IMR-90 (cell line): ENCODE data around the gene CDKAL1. TPM values are rescaled to one million over a fixed set of nuclear protein-coding genes. Genes with fewer than 3 reads are reported as not detected.

ENCODE experiments used
- ATAC-seq: fragments of 200-7000 bp; cut with Tn5 transposase; 2 replicates; pipeline ENCODE4 v1.9.1; 2020; ENCODE audit warnings: low read depth, mild to moderate bottlenecking, moderate library complexity
- BruUV-seq: library from RNA; stranded (reverse); fragments of 400-500 nt; replicated peaks from 2 replicates; lab custom pipeline; 2021; lab: Mats Ljungman, UMichigan
- CTCF ChIA-PET: fragments of 300-600 bp; formaldehyde crosslinking; extraction: SDS; loops from one replicate; lab custom pipeline; 2021; ENCODE audit warnings: antibody characterized with exemption; lab: Yijun Ruan, JAX
- POLR2A ChIA-PET: fragments of 300-600 bp; sonication (Branson Sonifier 250); formaldehyde crosslinking; loops from one replicate; lab custom pipeline; 2022; ENCODE audit warnings: antibody characterized with exemption; ENCODE audit not compliant: unreplicated experiment; lab: Charles Lee
- DNase-seq: peaks from one replicate; pipeline ENCODE4 v3.0.0; 2013
- H2AFZ ChIP-seq: replicated peaks from 2 replicates; pipeline ENCODE3; 2013; ENCODE audit warnings: low read length, mild to moderate bottlenecking; ENCODE audit not compliant: poor library complexity
- H2AK5ac ChIP-seq: 2 replicates; pipeline ENCODE4 v1.6.1; 2013; ENCODE audit warnings: low read depth, low read length, inconsistent platforms
- H2AK9ac ChIP-seq: replicated peaks from 2 replicates; pipeline ENCODE3; 2013; ENCODE audit warnings: mild to moderate bottlenecking, low read depth, low read length, moderate library complexity; ENCODE audit not compliant: poor library complexity
- H2BK120ac ChIP-seq: 2 replicates; pipeline ENCODE4 v1.6.1; 2013; ENCODE audit warnings: low read depth, low read length, inconsistent platforms
- H2BK15ac ChIP-seq: 3 replicates; pipeline ENCODE4 v1.6.1; 2013; ENCODE audit warnings: low read depth, low read length, inconsistent platforms
- H2BK20ac ChIP-seq: 2 replicates; pipeline ENCODE4 v1.6.1; 2013; ENCODE audit warnings: low read depth, mild to moderate bottlenecking, inconsistent platforms, low read length, moderate library complexity
- H2BK5ac ChIP-seq: 2 replicates; pipeline ENCODE4 v1.6.1; 2013; ENCODE audit warnings: mild to moderate bottlenecking, low read depth, low read length, inconsistent platforms; ENCODE audit not compliant: poor library complexity, severe bottlenecking
- H3K14ac ChIP-seq: replicated peaks from 2 replicates; pipeline ENCODE4 v1.6.1; 2013; ENCODE audit warnings: low read depth, low read length, inconsistent platforms
- H3K18ac ChIP-seq: 2 replicates; pipeline ENCODE4 v1.6.1; 2013; ENCODE audit warnings: low read depth, low read length, control low read depth
- H3K23ac ChIP-seq: 2 replicates; pipeline ENCODE4 v1.6.1; 2013; ENCODE audit warnings: low read depth, low read length, inconsistent platforms
- H3K27ac ChIP-seq: 2 replicates; pipeline ENCODE4 v1.5.1; 2013; ENCODE audit warnings: mild to moderate bottlenecking, control low read depth, low read length; ENCODE audit not compliant: insufficient read depth
- H3K27me3 ChIP-seq: 2 replicates; pipeline ENCODE4 v1.6.1; 2013; ENCODE audit warnings: low read length; ENCODE audit not compliant: control insufficient read depth, insufficient read depth
- H3K36me3 ChIP-seq: 2 replicates; pipeline ENCODE4 v1.6.1; 2013; ENCODE audit warnings: low read length, mixed read lengths; ENCODE audit not compliant: control insufficient read depth, insufficient read depth
- H3K4ac ChIP-seq: 2 replicates; pipeline ENCODE4 v1.6.1; 2013; ENCODE audit warnings: low read depth, low read length, inconsistent platforms
- H3K4me1 ChIP-seq: 2 replicates; pipeline ENCODE4 v1.6.1; 2013; ENCODE audit warnings: low read length, mixed read lengths; ENCODE audit not compliant: control insufficient read depth, insufficient read depth
- H3K4me2 ChIP-seq: 2 replicates; pipeline ENCODE4 v1.6.1; 2013; ENCODE audit warnings: low read depth, mild to moderate bottlenecking, control low read depth, low read length, moderate library complexity
- H3K4me3 ChIP-seq: 2 replicates; pipeline ENCODE4 v1.5.1; 2013; ENCODE audit warnings: low read depth, mild to moderate bottlenecking, control low read depth, low read length, moderate library complexity; ENCODE audit not compliant: insufficient read depth
- H3K56ac ChIP-seq: 2 replicates; pipeline ENCODE4 v1.6.1; 2013; ENCODE audit warnings: low read length, inconsistent platforms; ENCODE audit not compliant: insufficient read depth; ENCODE audit errors: extremely low read depth
- H3K79me1 ChIP-seq, 2 experiments: 2 replicates each; pipeline ENCODE4 v1.6.1; 2013; ENCODE audit warnings: low read length in 2 of 2, inconsistent platforms in 1 of 2, low read depth in 1 of 2
- H3K9ac ChIP-seq: 2 replicates; pipeline ENCODE4 v1.6.1; 2013; ENCODE audit warnings: low read depth, low read length, control low read depth
- H3K9me1 ChIP-seq: 2 replicates; pipeline ENCODE4 v1.6.1; 2013; ENCODE audit warnings: low read length, inconsistent platforms; ENCODE audit not compliant: insufficient read depth
- H3K9me3 ChIP-seq: 2 replicates; pipeline ENCODE4 v1.6.1; 2013; ENCODE audit warnings: low read length; ENCODE audit not compliant: control insufficient read depth, insufficient read depth
- H4K20me1 ChIP-seq: 2 replicates; pipeline ENCODE4 v1.6.1; 2013; ENCODE audit warnings: low read length, inconsistent platforms; ENCODE audit not compliant: insufficient read depth
- H4K5ac ChIP-seq: 2 replicates; pipeline ENCODE4 v1.6.1; 2013; ENCODE audit warnings: mild to moderate bottlenecking, low read depth, low read length, control low read depth
- H4K8ac ChIP-seq, 2 experiments: 2 replicates each; pipeline ENCODE4 v1.6.1; 2013; ENCODE audit warnings: low read depth in 2 of 2, low read length in 2 of 2, control low read depth in 1 of 2, inconsistent platforms in 1 of 2
- H4K91ac ChIP-seq: 2 replicates; pipeline ENCODE4 v1.6.1; 2013; ENCODE audit warnings: low read depth, low read length, inconsistent platforms; ENCODE audit not compliant: insufficient read depth
- BHLHE40 ChIP-seq: fragments of 150-350 bp; IDR thresholded peaks from 2 replicates; pipeline ENCODE4 v1.6.1; 2016; ENCODE audit warnings: mild to moderate bottlenecking, low read depth, low read length
- CEBPB ChIP-seq: IDR thresholded peaks from 2 replicates; pipeline ENCODE4 v1.6.1; 2012; ENCODE audit warnings: low read depth, low read length, improper control_type of control experiment
- CHD1 ChIP-seq: IDR thresholded peaks from 2 replicates; pipeline ENCODE4 v1.6.1; 2012; ENCODE audit warnings: low read depth, low read length, improper control_type of control experiment
- FOS ChIP-seq: fragments of 150-350 bp; IDR thresholded peaks from 2 replicates; pipeline ENCODE4 v1.6.1; 2016; ENCODE audit warnings: low read depth, low read length
- MAFK ChIP-seq: IDR thresholded peaks from 2 replicates; pipeline ENCODE4 v1.6.1; 2012; ENCODE audit warnings: low read depth, low read length, improper control_type of control experiment
- MAZ ChIP-seq: IDR thresholded peaks from 2 replicates; pipeline ENCODE4 v1.6.1; 2012; ENCODE audit warnings: low read depth, mild to moderate bottlenecking, low read length, improper control_type of control experiment, moderate library complexity, borderline replicate concordance
- MXI1 ChIP-seq: IDR thresholded peaks from 2 replicates; pipeline ENCODE4 v1.6.1; 2012; ENCODE audit warnings: low read depth, mild to moderate bottlenecking, low read length, moderate library complexity, borderline replicate concordance
- NFE2L2 ChIP-seq: fragments of 150-350 bp; IDR thresholded peaks from 2 replicates; pipeline ENCODE4 v1.6.1; 2016; ENCODE audit warnings: low read depth, mild to moderate bottlenecking, low read length
- POLR2A ChIP-seq: IDR thresholded peaks from 2 replicates; pipeline ENCODE4 v1.6.1; 2012; ENCODE audit warnings: mild to moderate bottlenecking, low read depth, low read length
- RAD21 ChIP-seq: IDR thresholded peaks from 2 replicates; pipeline ENCODE4 v1.6.1; 2012; ENCODE audit warnings: low read length, improper control_type of control experiment
- RCOR1 ChIP-seq: IDR thresholded peaks from 2 replicates; pipeline ENCODE4 v1.6.1; 2012; ENCODE audit warnings: mild to moderate bottlenecking, low read length, improper control_type of control experiment; ENCODE audit not compliant: insufficient replicate concordance
- RFX5 ChIP-seq: IDR thresholded peaks from 2 replicates; pipeline ENCODE4 v1.8.0; 2012; ENCODE audit warnings: low read depth, mild to moderate bottlenecking, low read length, moderate library complexity
- SMC3 ChIP-seq: fragments of 150-350 bp; IDR thresholded peaks from 2 replicates; pipeline ENCODE4 v1.6.1; 2016; ENCODE audit warnings: low read depth, mild to moderate bottlenecking, antibody characterized with exemption, low read length, moderate library complexity
- WGBS, 2 experiments: methylation state at CpG; one replicate each; pipeline versions ENCODE4 v1.1.5 to v1.1.7; 2013; ENCODE audit warnings: missing lambda C conversion rate in 2 of 2; ENCODE audit not compliant: insufficient read length in 1 of 2; ENCODE audit errors: extremely low coverage in 2 of 2; 5-methylcytosine and 5-hydroxymethylcytosine counted together
- dilution Hi-C: fragments of 300-500 bp; cut with HindIII; formaldehyde crosslinking; loops from one replicate; pipeline ENCODE4 v1.14.3; 2018; ENCODE audit warnings: low sequenced_read_pairs; ENCODE audit not compliant: unreplicated experiment
- in situ Hi-C: fragments of 300-500 bp; cut with MboI; formaldehyde crosslinking; loops from 3 replicates; pipeline ENCODE4 v1.14.3; 2019; ENCODE audit warnings: low sequenced_read_pairs, inconsistent platforms, mixed read lengths
- intact Hi-C: fragments of 100-400 bp; cut with micrococcal nuclease; formaldehyde crosslinking; loops from 2 replicates; pipeline ENCODE4 v1.10.0; 2022
- polyA plus RNA-seq, 3 experiments: library from polyadenylated mRNA; depleted of rRNA; stranded (reverse); fragments of >200 nt; gene quantifications; 2 replicates each; pipeline ENCODE4 v1.2.3, GENCODE V29; 2012; ENCODE audit warnings: low replicate concordance in 1 of 3
- total RNA-seq: library from RNA; depleted of rRNA; stranded (reverse); fragments of >200 nt; gene quantifications from 2 replicates; pipeline ENCODE4 v1.2.3, GENCODE V29; 2012
- TF ChIP-seq, protein P1 (sequence below): fragments of 150-350 bp; IDR thresholded peaks from 2 replicates; pipeline ENCODE4 v1.6.1; 2016; ENCODE audit warnings: low read depth, mild to moderate bottlenecking, low read length, moderate library complexity, borderline replicate concordance
- TF ChIP-seq, protein P2 (sequence below): fragments of 150-350 bp; IDR thresholded peaks from 2 replicates; pipeline ENCODE4 v1.6.1; 2017; ENCODE audit warnings: mild to moderate bottlenecking, antibody characterized with exemption, low read length, low read depth
- TF ChIP-seq, protein P3 (sequence below): conservative IDR thresholded peaks from 2 replicates; pipeline ENCODE4 v1.5.1; 2012; ENCODE audit warnings: mild to moderate bottlenecking, low read depth, low read length, improper control_type of control experiment

CDKAL1 gene
- total and polyA plus RNA-seq, 2 of the 4 experiments (the other 2 are of a cell fraction): 3.7 to 13.1 TPM

DNA sequence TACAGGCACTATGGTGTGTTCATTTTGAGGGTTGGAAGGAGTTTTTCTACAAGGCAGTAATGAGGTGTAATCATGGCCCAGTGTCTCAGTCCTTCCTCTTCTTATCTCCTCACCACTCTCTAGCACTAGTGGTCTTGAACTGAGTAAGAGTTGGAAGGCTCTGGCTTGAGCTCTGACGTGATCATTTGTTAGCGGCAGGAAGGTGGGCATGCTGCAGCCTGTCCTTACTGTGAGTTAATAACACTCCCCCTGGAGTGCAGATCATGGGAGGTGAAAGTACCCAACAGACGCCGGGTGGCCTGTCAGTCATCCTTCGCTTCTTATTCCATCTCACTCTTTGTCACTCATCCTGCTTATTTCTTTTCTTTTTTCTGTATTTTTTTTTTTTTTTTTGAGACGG lies 356.9 kb downstream of the CDKAL1 start:
- TF ChIP-seq, protein P1, sequence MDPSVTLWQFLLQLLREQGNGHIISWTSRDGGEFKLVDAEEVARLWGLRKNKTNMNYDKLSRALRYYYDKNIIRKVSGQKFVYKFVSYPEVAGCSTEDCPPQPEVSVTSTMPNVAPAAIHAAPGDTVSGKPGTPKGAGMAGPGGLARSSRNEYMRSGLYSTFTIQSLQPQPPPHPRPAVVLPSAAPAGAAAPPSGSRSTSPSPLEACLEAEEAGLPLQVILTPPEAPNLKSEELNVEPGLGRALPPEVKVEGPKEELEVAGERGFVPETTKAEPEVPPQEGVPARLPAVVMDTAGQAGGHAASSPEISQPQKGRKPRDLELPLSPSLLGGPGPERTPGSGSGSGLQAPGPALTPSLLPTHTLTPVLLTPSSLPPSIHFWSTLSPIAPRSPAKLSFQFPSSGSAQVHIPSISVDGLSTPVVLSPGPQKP: no peak
- TF ChIP-seq SMC3: no peak
- TF ChIP-seq RAD21: no peak
- no peak for TF ChIP-seq RFX5
- TF ChIP-seq CHD1: no peak
- TF ChIP-seq NFE2L2: no peak
- no peak for TF ChIP-seq MAFK
- TF ChIP-seq POLR2A: no peak
- no peak for TF ChIP-seq MAZ
- TF ChIP-seq, protein P2, sequence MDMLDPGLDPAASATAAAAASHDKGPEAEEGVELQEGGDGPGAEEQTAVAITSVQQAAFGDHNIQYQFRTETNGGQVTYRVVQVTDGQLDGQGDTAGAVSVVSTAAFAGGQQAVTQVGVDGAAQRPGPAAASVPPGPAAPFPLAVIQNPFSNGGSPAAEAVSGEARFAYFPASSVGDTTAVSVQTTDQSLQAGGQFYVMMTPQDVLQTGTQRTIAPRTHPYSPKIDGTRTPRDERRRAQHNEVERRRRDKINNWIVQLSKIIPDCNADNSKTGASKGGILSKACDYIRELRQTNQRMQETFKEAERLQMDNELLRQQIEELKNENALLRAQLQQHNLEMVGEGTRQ: no peak
- TF ChIP-seq BHLHE40: no peak
- TF ChIP-seq MXI1: no peak
- no peak for TF ChIP-seq RCOR1
- TF ChIP-seq CEBPB: no peak
- TF ChIP-seq, protein P3, sequence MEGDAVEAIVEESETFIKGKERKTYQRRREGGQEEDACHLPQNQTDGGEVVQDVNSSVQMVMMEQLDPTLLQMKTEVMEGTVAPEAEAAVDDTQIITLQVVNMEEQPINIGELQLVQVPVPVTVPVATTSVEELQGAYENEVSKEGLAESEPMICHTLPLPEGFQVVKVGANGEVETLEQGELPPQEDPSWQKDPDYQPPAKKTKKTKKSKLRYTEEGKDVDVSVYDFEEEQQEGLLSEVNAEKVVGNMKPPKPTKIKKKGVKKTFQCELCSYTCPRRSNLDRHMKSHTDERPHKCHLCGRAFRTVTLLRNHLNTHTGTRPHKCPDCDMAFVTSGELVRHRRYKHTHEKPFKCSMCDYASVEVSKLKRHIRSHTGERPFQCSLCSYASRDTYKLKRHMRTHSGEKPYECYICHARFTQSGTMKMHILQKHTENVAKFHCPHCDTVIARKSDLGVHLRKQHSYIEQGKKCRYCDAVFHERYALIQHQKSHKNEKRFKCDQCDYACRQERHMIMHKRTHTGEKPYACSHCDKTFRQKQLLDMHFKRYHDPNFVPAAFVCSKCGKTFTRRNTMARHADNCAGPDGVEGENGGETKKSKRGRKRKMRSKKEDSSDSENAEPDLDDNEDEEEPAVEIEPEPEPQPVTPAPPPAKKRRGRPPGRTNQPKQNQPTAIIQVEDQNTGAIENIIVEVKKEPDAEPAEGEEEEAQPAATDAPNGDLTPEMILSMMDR: no peak
- no peak for TF ChIP-seq FOS
- H3K79me1 ChIP-seq: 0 out of 4 replicates have a peak, but pooled peaks cover 0 to 4% of the 10 kb centered on the region in 2 experiments
- dilution Hi-C loops: no loop called here
- no peak for ATAC-seq
- no peak overlapping the region for H4K5ac ChIP-seq
- H3K4me2 ChIP-seq: no peak overlapping the region
- H3K4me1 ChIP-seq: no peaks in the 10 kb centered on the region
- no peak overlapping the region for H3K27ac ChIP-seq
- H3K9ac ChIP-seq: no peak overlapping the region
- H3K4me3 ChIP-seq: no peak overlapping the region
- no peaks in the 10 kb centered on the region for H3K9me1 ChIP-seq
- H4K91ac ChIP-seq: no peak overlapping the region
- no TSS peak for BruUV-seq
- DNase-seq: no peak
- H3K9me3 ChIP-seq: no peaks in the 10 kb centered on the region
- H2BK120ac ChIP-seq: no peak overlapping the region
- no peak overlapping the region for H2AK9ac ChIP-seq
- H3K18ac ChIP-seq: no peak overlapping the region
- no peak overlapping the region for H3K4ac ChIP-seq
- no peak overlapping the region for H2AK5ac ChIP-seq
- no peak overlapping the region for H2AFZ ChIP-seq
- no peak overlapping the region for H2BK20ac ChIP-seq
- no peak overlapping the region for H3K14ac ChIP-seq
- H4K20me1 ChIP-seq: no peaks in the 10 kb centered on the region
- H3K56ac ChIP-seq: no peak overlapping the region
- ChIA-PET CTCF (no interaction called here), POLR2A (no interaction called here)
- no peak overlapping the region for H4K8ac ChIP-seq
- intact Hi-C loops: no loop called here
- H3K23ac ChIP-seq: no peak overlapping the region
- H2BK5ac ChIP-seq: no peak overlapping the region
- in situ Hi-C loops: no loop called here
- no peak overlapping the region for H2BK15ac ChIP-seq
- no peaks in the 10 kb centered on the region for H3K27me3 ChIP-seq
- 83% methylated on average over 2 of the region's 6 CpGs; no CpG with 5 or more reads in 1 of the 2 experiments for WGBS, 2 experiments
- no peaks in the 10 kb centered on the region for H3K36me3 ChIP-seq
